Measurements from ENCODE around the gene RNF213. TPM values are rescaled to one million over a fixed set of nuclear protein-coding genes. Genes with fewer than 3 reads are reported as not detected.

RNF213 gene
- total and polyA plus RNA-seq, 8 donors = 21.9 to 94.7 (median 37.8) TPM

DNA sequence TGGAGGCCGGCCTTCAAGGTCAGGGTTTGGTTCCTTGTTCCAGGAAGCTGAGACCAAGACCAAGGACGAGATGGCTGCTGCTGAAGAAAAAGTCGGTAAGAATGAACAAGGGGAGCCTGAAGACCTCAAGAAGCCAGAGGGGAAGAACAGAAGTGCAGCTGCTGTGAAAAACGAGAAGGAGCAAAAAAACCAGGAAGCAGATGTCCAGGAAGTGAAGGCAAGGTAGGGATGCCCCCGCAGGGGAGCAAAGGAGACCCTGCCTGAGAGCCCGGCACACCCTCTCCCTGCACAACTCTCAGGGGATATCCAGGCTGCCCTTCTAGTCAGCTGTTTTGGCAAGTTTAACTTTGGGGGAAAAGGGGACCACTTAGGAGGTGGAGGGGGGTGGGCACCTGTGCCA lies 29.0 kb downstream of the RNF213 start:
- Histone ChIP-seq H3K36me3 (peaks cover 0 to 57% (median 15%) of the 10 kb centered on the region in 3 donors), H3K4me3 (no peak overlapping the region), H3K27ac (no peak overlapping the region), H3K27me3 (no peaks in the 10 kb centered on the region), H3K4me1 (no peaks in the 10 kb centered on the region), H3K9me3 (no peaks in the 10 kb centered on the region)
- TF ChIP-seq, protein P1, sequence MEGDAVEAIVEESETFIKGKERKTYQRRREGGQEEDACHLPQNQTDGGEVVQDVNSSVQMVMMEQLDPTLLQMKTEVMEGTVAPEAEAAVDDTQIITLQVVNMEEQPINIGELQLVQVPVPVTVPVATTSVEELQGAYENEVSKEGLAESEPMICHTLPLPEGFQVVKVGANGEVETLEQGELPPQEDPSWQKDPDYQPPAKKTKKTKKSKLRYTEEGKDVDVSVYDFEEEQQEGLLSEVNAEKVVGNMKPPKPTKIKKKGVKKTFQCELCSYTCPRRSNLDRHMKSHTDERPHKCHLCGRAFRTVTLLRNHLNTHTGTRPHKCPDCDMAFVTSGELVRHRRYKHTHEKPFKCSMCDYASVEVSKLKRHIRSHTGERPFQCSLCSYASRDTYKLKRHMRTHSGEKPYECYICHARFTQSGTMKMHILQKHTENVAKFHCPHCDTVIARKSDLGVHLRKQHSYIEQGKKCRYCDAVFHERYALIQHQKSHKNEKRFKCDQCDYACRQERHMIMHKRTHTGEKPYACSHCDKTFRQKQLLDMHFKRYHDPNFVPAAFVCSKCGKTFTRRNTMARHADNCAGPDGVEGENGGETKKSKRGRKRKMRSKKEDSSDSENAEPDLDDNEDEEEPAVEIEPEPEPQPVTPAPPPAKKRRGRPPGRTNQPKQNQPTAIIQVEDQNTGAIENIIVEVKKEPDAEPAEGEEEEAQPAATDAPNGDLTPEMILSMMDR (IDR thresholded peaks at IDR 0.05) = no peak
- FAIRE-seq = no peak
- no peak for ATAC-seq
- WGBS, 2 donors = 61 to 65% methylated on average over 6 of the region's 6 CpGs
- no peak for DNase-seq
- intact Hi-C loops (cut with DNase I) = no loop called here

DNA sequence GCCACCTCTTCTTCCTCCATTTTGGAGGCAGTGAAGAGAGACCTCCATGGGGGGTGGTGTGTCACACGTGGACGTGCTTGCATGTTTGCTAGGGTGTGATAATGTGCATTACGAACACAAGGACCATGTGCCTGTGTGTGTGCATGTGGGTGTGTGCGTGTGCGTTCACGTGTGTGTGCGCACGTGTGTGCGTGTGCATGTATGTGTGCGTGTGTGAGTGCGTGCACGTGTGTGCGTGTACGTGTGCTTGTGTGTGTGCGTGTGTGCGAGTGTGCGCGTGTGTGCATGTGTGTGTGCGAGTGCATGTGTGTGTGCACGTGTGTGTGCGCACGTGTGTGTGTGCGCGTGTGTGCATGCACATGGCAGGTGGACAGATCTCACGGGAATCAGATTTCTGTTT lies 29.5 kb downstream of the RNF213 start:
- no peak for FAIRE-seq
- Histone ChIP-seq H3K27ac (no peak overlapping the region), H3K4me1 (no peaks in the 10 kb centered on the region), H3K36me3 (peaks cover 0 to 60% (median 18%) of the 10 kb centered on the region in 3 donors), H3K27me3 (no peaks in the 10 kb centered on the region), H3K9me3 (no peaks in the 10 kb centered on the region), H3K4me3 (no peak overlapping the region)
- 85 to 95% methylated on average over 25 of the region's 25 CpGs for WGBS, 2 donors
- no peak for DNase-seq
- ATAC-seq = no peak
- TF ChIP-seq, protein P1 (IDR thresholded peaks at IDR 0.05) = no peak
- intact Hi-C loops (cut with DNase I) = no loop called here

DNA sequence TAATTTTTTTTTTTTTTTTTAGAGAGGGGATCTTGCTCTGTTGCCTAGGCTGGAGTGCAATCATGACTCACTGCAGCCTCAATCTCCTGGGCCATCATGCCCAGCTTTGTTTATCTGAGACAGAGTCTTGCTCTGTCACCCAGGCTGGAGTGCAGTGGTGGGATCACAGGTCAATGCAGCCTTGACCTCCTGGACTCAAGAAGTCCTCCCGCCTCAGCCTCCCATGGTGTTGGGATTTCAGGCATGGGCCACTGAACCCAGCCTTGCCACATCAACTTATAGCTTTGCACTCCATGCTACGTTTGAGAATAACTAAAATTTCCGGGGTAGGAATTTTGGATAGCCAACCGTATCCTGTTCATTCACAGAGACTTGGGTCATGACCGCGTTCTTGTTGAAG lies 30.6 kb downstream of the RNF213 start:
- H3K4me1 ChIP-seq = no peaks in the 10 kb centered on the region
- TF ChIP-seq, protein P1 (IDR thresholded peaks at IDR 0.05) = no peak
- peaks cover 0 to 71% (median 18%) of the 10 kb centered on the region in 3 donors for H3K36me3 ChIP-seq
- WGBS, 2 donors = 91 to 95% methylated on average over 6 of the region's 6 CpGs
- no peak for ATAC-seq
- H3K27ac ChIP-seq = no peak overlapping the region
- FAIRE-seq = no peak
- H3K4me3 ChIP-seq = no peak overlapping the region
- no peaks in the 10 kb centered on the region for H3K27me3 ChIP-seq
- no peaks in the 10 kb centered on the region for H3K9me3 ChIP-seq
- intact Hi-C loops (cut with DNase I) = no loop called here
- DNase-seq = peak in 1 of 6 donors; percentile 5

DNA sequence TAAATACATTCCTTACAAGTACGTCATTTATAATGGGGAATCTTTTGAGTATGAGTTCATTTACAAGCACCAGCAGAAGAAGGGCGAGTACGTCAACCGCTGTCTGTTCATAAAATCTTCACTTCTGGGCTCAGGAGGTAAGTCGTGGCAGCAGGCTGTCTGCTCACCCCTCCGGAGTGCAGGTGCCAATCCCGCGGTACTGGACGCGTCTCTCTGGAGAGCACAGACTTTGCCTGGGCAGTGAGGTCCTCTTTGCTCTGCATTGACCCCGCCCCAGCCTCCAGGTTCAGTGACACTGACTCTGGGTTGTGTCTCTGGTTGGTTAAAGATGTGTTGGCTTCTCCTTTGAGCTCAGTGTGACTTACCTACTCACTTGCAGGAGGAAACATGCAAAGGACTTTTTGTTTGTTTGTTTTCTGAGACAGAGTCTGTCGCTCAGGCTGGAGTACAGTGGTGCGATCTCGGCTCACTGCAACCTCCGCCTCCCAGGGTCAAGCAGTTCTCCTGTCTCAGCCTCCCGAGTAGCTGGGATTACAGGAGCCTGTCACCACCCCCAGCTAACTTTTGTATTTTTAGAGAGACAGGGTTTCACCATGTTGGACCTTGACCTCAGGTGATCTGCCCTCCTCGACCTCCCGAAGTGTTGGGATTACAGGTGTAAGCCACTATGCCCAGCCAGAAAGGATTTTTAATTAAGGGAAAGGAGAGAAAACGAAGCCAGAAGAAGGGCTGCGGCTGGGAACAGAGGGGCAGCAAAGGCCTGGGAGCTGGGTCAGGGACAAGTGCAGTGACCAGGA lies 31.2 kb downstream of the RNF213 start:
- H3K36me3 ChIP-seq = peaks cover 0 to 77% (median 22%) of the 10 kb centered on the region in 3 donors
- H3K4me3 ChIP-seq = no peak overlapping the region
- no peak overlapping the region for H3K27ac ChIP-seq
- DNase-seq (peak in 1 of 6 donors; percentile 13), FAIRE-seq (no peak), ATAC-seq (no peak)
- no peaks in the 10 kb centered on the region for H3K27me3 ChIP-seq
- intact Hi-C loops (cut with DNase I) = no loop called here
- TF ChIP-seq, protein P1 (IDR thresholded peaks at IDR 0.05) = no peak
- whole genome bisulfite sequencing, 2 donors = 90 to 91% methylated on average over 20 of the region's 20 CpGs
- H3K9me3 ChIP-seq = no peaks in the 10 kb centered on the region
- H3K4me1 ChIP-seq = no peaks in the 10 kb centered on the region

DNA sequence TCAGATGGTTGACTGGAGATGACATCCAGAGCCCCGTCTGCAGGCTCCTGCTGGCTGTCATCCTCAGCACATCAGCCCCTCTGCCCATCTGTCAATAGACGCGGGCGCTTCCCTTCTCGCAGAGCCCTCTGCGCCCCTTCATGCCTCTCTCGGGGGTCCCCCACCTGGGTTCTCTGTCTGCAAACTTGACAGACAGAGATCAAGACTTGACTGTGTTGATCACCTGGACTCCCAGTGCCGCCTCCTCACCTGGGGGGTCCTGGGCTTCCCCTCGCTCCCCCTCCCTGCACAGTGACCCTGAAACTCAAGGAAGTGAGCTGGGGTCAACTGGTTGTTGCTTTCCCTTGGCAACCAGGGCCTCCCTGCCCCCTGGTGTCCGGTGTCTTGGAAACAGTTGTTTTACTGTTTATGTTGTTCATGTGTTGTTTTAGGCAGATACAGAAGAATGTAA lies 31.9 kb downstream of the RNF213 start:
- Histone ChIP-seq H3K9me3 (no peaks in the 10 kb centered on the region), H3K4me1 (no peaks in the 10 kb centered on the region), H3K36me3 (peaks cover 0 to 84% (median 22%) of the 10 kb centered on the region in 3 donors), H3K4me3 (no peak overlapping the region), H3K27ac (no peak overlapping the region), H3K27me3 (no peaks in the 10 kb centered on the region)
- TF ChIP-seq, protein P1 (IDR thresholded peaks at IDR 0.05) = no peak
- FAIRE-seq (no peak), ATAC-seq (no peak), DNase-seq (peak in 1 of 6 donors; percentile 15)
- intact Hi-C loops (cut with DNase I) = no loop called here
- WGBS, 2 donors = 92 to 93% methylated on average over 10 of the region's 10 CpGs
